Rectal smooth muscle tissue (tissue), 1 donor: ENCODE data around the gene PRRC1.

Source experiments
- H3K27ac ChIP-seq: one replicate; pipeline ENCODE4 v1.7.0; 2013; ENCODE audit warnings: low read depth, low read length, inconsistent platforms
- H3K27me3 ChIP-seq: one replicate; pipeline ENCODE4 v1.7.0; 2013; ENCODE audit warnings: low read length; ENCODE audit not compliant: control insufficient read depth, insufficient read depth
- H3K36me3 ChIP-seq: one replicate; pipeline ENCODE4 v1.7.0; 2013; ENCODE audit warnings: low read length; ENCODE audit not compliant: control insufficient read depth, insufficient read depth
- H3K4me1 ChIP-seq: one replicate; pipeline ENCODE4 v1.7.0; 2013; ENCODE audit warnings: low read length; ENCODE audit not compliant: control insufficient read depth, insufficient read depth
- H3K4me3 ChIP-seq: one replicate; pipeline ENCODE4 v1.7.0; 2013; ENCODE audit warnings: low read length
- H3K9ac ChIP-seq: one replicate; pipeline ENCODE4 v1.7.0; 2013; ENCODE audit warnings: low read length

The PRRC1 gene

GRCh38 chr5:127587246-127587917 is 69.9 kb downstream of the PRRC1 start:
- H3K4me3 ChIP-seq = no peak overlapping the region
- no peak overlapping the region for H3K27ac ChIP-seq
- no peaks in the 10 kb centered on the region for H3K36me3 ChIP-seq
- H3K9ac ChIP-seq = no peak overlapping the region
- no peaks in the 10 kb centered on the region for H3K4me1 ChIP-seq
- no peaks in the 10 kb centered on the region for H3K27me3 ChIP-seq

- no peaks in the 10 kb centered on the region for H3K36me3 ChIP-seq
- H3K27ac ChIP-seq = no peak overlapping the region
- no peaks in the 10 kb centered on the region for H3K4me1 ChIP-seq
- H3K9ac ChIP-seq = no peak overlapping the region
- H3K4me3 ChIP-seq = no peak overlapping the region
- H3K27me3 ChIP-seq = no peaks in the 10 kb centered on the region
Observed at GRCh38 chr5:127588368-127588767, 70.9 kb downstream of the PRRC1 start.

- no peak overlapping the region for H3K9ac ChIP-seq
- H3K27ac ChIP-seq = no peak overlapping the region
- no peak overlapping the region for H3K4me3 ChIP-seq
- H3K27me3 ChIP-seq = no peaks in the 10 kb centered on the region
- no peaks in the 10 kb centered on the region for H3K4me1 ChIP-seq
- no peaks in the 10 kb centered on the region for H3K36me3 ChIP-seq
Observed at GRCh38 chr5:127589309-127590030, 72.0 kb downstream of the PRRC1 start.

- Histone ChIP-seq H3K27ac (no peak overlapping the region), H3K36me3 (no peaks in the 10 kb centered on the region), H3K9ac (no peak overlapping the region), H3K27me3 (no peaks in the 10 kb centered on the region), H3K4me1 (no peaks in the 10 kb centered on the region), H3K4me3 (no peak overlapping the region)
Observed at GRCh38 chr5:127590156-127590722, 72.8 kb downstream of the PRRC1 start.

- Histone ChIP-seq H3K4me1 (no peaks in the 10 kb centered on the region), H3K36me3 (no peaks in the 10 kb centered on the region), H3K27ac (no peak overlapping the region), H3K4me3 (no peak overlapping the region), H3K9ac (no peak overlapping the region), H3K27me3 (no peaks in the 10 kb centered on the region)
Observed at GRCh38 chr5:127595484-127596368, 78.3 kb downstream of the PRRC1 start.

GRCh38 chr5:127596501-127596900 is 79.1 kb downstream of the PRRC1 start:
- peaks cover 3% of the 10 kb centered on the region for H3K4me1 ChIP-seq
- H3K27ac ChIP-seq = no peak overlapping the region
- H3K36me3 ChIP-seq = no peaks in the 10 kb centered on the region
- no peaks in the 10 kb centered on the region for H3K27me3 ChIP-seq
- no peak overlapping the region for H3K9ac ChIP-seq
- H3K4me3 ChIP-seq = no peak overlapping the region

GRCh38 chr5:127599320-127599719 is 81.9 kb downstream of the PRRC1 start:
- Histone ChIP-seq H3K27ac (no peak overlapping the region), H3K36me3 (no peaks in the 10 kb centered on the region), H3K4me1 (peaks cover 6% of the 10 kb centered on the region), H3K4me3 (no peak overlapping the region), H3K27me3 (no peaks in the 10 kb centered on the region), H3K9ac (no peak overlapping the region)

GRCh38 chr5:127599847-127600246 is 82.4 kb downstream of the PRRC1 start:
- Histone ChIP-seq H3K36me3 (no peaks in the 10 kb centered on the region), H3K4me1 (peaks cover 6% of the 10 kb centered on the region), H3K27ac (no peak overlapping the region), H3K4me3 (no peak overlapping the region), H3K9ac (no peak overlapping the region), H3K27me3 (no peaks in the 10 kb centered on the region)

- no peaks in the 10 kb centered on the region for H3K27me3 ChIP-seq
- H3K9ac ChIP-seq = no peak overlapping the region
- no peaks in the 10 kb centered on the region for H3K36me3 ChIP-seq
- peaks cover 6% of the 10 kb centered on the region for H3K4me1 ChIP-seq
- H3K4me3 ChIP-seq = no peak overlapping the region
- no peak overlapping the region for H3K27ac ChIP-seq
Observed at GRCh38 chr5:127601111-127601510, 83.7 kb downstream of the PRRC1 start.

GRCh38 chr5:127601601-127602000 is 84.2 kb downstream of the PRRC1 start:
- Histone ChIP-seq H3K4me1 (peaks cover 6% of the 10 kb centered on the region), H3K27ac (no peak overlapping the region), H3K9ac (no peak overlapping the region), H3K4me3 (no peak overlapping the region), H3K27me3 (no peaks in the 10 kb centered on the region), H3K36me3 (no peaks in the 10 kb centered on the region)

GRCh38 chr5:127602481-127602880 is 85.0 kb downstream of the PRRC1 start:
- H3K4me1 ChIP-seq = peaks cover 6% of the 10 kb centered on the region
- H3K27ac ChIP-seq = no peak overlapping the region
- no peaks in the 10 kb centered on the region for H3K27me3 ChIP-seq
- no peak overlapping the region for H3K4me3 ChIP-seq
- no peaks in the 10 kb centered on the region for H3K36me3 ChIP-seq
- no peak overlapping the region for H3K9ac ChIP-seq
